ENCODE results near the gene CYP27B1. TPM values are rescaled to one million over a fixed set of nuclear protein-coding genes. Genes with fewer than 3 reads are reported as not detected.

The CYP27B1 gene, protein sequence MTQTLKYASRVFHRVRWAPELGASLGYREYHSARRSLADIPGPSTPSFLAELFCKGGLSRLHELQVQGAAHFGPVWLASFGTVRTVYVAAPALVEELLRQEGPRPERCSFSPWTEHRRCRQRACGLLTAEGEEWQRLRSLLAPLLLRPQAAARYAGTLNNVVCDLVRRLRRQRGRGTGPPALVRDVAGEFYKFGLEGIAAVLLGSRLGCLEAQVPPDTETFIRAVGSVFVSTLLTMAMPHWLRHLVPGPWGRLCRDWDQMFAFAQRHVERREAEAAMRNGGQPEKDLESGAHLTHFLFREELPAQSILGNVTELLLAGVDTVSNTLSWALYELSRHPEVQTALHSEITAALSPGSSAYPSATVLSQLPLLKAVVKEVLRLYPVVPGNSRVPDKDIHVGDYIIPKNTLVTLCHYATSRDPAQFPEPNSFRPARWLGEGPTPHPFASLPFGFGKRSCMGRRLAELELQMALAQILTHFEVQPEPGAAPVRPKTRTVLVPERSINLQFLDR
- total RNA-seq (2014; rRNA removed; shearing (Covaris generic)): 7.0 and 11.0 TPM in 2 replicates

DNA sequence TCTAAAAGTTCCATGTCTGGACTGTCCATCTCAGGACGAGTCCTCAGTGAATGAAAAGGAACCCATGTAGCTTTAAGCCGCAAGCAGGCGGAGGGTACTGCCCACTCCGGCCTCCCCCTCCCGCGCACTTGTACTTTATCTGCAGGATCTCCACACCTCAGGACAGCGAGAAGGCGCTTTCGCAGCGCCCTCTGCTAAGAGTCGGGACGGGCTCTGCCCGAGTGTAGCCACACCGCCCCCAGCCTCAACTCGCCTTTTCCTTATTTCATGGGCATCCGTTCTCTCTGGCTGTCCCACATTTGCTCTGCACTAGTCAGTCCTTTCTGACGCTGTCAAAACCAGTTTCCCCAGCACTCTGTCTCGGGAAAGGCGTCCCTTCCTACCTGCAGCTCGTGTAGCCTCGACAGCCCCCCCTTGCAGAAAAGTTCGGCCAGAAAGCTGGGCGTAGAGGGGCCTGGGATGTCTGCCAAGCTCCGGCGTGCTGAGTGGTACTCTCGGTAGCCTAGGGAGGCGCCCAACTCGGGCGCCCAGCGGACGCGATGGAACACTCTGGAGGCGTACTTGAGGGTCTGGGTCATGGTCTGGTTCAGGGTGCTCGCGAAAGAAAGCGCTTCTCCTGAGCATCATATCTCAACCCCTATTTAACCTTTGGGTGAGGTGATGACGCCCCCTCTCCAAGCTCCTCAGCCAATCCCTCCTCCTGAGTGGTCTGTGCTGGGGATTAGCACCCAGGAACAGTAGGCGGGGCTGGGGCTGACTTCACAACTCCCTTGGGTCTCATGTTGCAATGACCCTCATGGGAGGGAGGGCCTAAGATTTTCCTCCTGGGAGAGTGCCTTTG lies at the start of gene CYP27B1:
Gene CYP27B1, minus strand, starts transcription at position 615 of the 841 bp plus-strand sequence. Its CDS starts 37 bp downstream, at position 578.
- peak; percentile 43 for DNase-seq (ENCODE audit: low spot score)

DNA sequence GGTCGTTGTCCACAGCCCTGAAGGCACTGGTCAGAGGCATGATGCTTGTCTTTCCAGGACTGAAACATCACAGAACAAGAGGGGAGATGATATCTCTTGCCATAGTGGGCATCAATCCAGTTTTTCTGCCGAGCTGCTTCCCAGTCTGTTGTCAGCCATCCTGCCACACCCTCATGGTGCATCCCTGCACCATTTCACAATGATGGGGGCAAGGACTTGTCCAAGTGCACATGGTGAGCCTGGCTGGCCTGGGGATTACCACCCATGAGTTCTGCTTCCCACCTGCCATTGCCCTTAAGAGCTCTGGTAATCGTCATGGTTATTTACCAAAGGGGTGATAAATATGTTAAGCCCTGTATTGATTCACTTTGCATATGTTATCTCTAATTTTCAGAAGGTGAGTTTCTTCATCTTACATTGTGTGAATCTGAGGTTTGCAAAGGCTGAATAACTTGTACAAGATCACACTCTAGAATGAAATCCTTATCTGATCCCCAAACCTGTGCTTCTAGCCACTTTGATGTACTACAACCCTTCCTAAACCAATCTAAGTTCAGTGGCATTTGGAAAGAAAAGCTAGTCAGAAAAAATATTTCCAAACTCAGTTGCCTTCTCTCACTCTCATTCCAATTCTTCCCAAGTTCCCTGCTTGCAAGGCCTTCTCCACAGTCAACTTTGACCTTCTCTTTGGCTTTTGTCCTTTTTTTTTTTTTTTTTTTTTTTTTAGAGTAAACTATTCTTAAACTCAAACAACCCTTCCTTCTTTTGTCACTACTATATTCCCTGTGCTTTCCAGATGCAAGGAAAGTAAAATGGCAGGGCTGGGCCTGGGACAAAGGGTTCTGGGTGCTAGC lies 49.4 kb upstream of the CYP27B1 start:
- no peak for DNase-seq (ENCODE audit: low spot score)

DNA sequence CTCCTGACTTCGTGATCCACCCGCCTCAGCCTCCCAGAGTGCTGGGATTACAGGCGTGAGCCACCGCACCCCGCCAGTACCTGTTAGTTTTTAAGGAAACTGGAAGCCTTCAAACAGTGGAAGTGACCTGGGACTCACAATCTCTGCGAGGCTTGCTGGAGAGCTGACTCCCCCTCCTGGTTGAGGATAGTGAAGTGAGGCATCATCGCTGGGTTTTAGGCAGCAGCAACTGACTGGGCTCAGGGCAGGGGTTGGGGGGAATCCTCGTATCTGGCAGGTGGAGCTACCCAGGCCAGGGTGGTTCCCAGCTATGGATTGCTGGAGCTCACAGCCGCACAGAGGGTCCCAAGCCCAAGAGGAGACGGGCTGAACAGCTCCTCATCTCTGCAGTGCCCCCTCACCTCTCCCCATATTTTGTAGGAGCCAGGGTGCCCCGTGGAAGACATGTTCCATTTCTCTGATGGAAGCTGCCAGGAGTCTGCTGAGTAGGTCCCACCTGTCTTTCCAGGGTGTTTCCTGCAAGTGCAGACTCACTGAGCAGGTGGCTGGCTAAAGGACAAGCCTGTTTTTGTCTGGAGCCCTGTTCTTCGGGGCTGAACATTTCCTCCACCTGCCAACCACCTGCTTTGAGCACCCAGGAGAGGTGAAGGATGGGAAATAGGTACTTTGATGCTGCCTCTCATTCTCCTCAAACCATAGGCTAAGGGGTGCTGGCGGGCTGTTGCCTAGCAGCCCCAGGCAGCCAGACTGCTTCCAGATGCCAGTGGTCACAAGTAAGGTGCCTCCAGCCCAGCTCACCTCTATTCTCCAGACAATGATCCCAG lies 48.5 kb upstream of the CYP27B1 start:
- no peak for DNase-seq (ENCODE audit: low spot score)

DNA sequence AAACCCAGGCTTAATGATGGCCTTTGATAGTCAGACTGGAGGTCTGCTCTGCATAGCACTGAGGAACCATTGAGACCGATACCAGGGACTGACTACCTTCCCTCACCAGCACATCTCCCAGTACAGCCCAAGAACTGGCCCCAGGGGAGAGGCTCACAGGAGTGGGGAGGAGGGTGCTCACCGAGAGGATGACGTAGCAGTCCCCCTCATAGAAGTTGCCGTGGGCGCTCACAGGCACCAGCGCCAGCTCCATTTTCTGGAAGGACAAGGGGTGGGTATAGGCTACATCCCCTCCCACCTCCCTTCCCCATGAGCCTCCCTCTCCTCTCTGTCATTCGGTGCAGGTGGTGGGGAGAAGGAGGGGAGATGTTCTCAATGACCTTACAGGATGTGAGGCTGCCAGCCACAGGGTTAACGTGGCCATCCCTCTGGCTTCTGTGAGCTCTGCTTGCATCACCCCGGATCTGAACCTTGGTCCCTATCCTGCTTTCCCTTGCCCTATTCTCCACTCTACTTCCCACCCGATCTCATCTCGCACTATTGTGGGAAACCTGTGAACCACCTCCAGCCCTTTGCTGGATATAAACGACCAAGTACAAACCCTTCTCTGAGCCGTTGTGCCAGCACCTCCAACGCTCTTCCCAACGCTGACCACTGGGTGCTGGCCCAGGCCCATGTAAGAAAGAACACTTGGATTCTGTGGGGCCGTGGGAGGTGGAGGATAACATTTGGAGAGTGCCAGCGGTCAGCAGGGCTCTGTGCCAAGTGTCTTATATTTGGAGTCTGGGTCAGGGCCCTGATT lies 47.3 kb upstream of the CYP27B1 start:
- DNase-seq (ENCODE audit: low spot score): no peak

DNA sequence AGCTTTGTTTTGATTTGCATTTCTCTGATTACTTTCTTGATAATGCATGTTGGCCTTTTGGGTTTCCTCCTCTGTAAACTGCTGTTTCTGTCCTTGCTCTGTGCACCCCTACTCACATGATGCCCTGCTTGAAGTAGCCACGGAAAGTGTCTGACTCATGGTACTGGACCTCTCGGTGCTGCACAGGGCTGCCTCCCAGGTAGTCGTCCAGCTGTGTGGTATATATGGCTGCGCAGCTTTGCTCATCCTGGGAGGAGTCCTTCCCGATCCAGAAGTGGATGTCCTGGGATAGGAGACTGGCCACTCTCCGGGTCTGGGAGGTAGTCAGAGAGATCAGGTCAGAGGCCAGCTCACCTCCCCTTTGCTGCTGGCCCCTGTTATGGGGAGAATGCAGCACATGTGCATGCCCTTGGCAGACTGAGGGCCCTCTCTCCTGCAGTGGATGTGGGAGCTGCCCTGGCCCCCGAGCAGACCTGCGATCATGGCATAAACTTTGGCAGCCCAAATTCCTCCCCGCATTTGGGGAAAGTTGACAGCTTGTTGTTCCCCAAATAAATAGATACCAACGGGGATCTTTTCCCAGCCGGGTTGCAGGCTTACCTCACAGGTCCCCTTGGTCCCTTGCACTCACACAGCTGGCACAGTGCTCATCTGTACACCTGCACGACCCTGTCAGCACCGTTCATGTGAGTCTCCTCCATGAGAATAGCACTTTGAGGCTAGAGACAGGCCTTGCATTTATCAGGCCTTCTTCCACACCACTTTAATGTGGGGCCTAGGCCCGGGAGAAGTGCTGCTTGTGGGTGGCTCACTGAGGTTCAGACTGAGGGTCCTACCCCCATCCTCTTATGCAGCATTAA lies 46.5 kb upstream of the CYP27B1 start:
- no peak for DNase-seq (ENCODE audit: low spot score)

DNA sequence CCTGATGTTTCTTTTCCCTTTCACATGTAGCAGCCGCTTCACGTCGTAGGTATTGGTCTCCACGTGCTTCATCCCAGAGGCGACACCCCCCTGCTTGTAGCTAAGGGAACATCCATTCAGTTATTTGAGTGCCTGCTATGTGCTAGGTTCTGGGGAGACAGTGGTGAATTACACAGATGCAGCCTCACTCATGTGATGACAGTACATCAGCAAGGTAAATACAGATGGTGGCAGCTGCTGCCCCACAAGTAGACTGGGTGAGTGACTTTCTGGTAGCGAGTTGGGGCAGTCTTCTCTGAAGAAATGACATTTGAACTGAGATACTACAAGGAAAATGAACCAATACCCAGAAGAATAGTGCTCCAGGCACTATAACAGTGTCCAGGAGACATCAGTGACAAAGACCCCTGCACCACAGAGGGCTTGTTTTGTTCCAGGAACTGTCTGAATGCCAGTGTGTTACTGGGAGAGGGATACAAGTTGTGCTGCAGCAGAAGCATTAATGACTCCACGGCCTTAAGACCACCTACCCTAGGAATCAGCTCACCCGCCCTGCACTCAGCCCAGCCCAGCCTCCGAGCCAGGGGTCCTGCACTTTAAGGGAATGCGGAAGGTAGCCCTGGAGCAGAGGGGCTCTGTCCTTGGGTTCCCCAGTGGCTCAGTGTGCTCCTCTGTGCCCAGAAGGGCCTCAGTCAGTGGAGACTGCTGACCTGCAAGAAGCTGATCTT lies 44.3 kb upstream of the CYP27B1 start:
- DNase-seq (ENCODE audit: low spot score): no peak

DNA sequence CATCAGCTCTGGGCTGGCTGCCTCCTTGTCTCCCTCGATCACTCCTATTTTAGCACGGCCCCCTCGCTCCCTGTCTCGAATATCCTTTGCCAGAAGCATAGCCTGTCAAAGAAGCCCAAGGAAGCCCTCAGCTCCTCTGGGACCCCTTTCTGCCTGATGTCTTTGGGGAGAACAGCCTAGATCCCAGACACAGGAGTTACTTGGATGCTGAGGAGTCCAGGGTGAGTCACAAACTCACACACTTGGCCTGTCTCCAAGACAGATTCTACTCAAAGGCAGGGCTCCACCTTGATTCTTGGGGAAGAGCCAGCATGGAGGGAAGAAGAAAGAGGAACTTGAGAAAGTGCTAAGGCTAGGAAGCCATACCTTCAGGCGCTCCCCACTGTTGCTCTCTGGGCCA lies 43.6 kb upstream of the CYP27B1 start:
- DNase-seq (ENCODE audit: low spot score): peak; percentile 88

DNA sequence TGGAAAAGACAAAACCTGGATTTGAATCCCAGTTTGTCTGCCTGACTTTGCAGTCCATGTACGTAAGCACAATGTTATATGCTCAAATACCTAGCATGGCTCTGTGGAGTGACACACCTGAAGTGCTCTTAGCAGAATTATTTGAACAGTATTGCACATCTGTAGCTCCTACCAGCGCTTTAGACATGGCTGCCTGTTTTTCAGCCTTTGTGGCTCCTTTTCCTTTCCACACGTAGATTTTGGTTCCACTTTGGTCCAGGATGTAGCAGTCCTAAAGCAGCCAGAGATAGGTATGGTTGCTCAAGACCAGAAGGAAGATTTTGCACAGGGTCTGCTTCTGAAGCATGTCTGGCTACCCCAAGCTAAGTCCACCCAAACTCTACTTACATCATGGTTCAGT lies 42.5 kb upstream of the CYP27B1 start:
- DNase-seq (ENCODE audit: low spot score): no peak

DNA sequence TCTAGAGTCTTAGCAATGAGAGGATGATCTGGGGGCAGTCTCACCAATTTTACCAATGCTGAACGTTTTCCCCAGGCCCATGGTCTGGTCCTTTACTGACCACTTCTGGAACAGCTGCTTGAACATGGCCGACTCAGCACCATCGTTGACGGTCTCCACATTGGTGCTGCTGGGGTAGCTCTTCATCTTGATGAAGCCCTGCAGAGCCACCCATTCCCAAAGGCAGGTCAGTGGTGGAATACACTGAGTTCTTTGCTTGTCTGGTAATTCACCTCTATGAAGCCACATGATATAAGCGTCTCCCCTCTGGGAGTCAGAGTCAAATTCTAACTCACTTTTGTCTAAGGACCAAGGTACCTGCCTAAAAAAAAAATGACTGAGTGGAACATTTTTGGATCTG lies 41.5 kb upstream of the CYP27B1 start:
- DNase-seq (ENCODE audit: low spot score): no peak

DNA sequence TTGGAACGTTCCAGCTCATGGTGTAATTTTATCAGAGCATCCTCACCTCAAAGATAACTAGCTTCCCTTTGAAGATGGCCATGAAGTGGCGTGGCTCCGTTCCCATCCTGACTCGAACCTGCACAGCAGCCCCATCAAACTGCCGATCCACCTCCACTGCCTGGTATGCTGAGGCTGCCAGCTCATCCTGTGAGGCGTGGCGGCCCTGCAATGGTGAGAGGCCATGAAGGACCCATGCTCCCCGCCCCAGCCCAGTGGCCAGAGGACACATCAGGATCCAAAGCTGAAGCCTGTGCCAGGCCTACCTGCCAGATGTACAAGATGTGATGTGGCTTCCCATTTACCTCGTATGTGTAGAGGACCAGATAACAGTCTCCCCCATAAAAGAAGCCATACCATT lies 40.4 kb upstream of the CYP27B1 start:
- no peak for DNase-seq (ENCODE audit: low spot score)

DNA sequence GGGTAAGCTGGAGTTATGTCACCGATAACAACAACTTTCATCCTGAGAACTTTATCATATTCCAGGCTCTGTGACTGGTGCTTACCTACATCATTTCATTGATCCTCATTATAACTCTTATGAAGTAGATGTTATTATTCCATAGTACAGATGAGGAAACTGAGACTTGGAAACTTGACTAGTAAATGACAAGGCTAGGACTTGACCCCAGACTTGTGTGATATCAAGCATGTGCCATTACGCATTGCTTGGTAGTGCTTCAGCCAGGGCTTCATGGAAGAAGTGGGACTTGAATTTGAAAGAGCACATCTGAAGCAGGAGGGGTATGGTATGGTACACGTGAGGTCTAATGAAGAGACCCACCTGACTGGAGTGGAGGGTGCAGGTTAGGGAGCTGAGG lies 39.8 kb upstream of the CYP27B1 start:
- no peak for DNase-seq (ENCODE audit: low spot score)

DNA sequence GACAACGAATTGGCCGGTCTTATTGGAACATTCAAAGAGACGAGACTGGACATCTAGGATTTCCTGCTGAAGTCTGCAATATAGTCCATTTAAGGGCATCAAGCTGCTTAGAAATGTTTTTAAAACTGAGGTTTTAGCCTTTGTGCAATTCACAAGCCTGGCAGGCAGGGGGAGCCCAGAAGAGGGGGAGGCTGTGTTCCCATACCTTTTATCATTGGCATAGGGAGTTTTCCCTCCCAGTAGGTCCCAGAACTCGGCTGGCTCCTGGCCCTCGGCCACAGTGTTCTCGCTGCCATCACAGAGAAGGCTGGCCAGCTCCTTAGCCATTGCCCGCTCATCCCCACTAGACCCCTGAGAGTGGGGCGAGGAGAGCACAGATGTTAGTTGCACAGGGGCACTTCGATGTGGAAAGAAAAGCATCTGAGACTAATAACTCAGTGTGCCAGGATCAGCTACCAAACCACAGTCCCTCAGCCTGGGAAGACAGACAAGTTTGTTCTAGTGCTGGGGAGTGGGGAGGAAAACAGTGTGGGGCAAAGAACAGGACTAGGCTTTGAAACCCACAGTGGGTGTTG lies 36.5 kb upstream of the CYP27B1 start:
- DNase-seq (ENCODE audit: low spot score): peak; percentile 65

DNA sequence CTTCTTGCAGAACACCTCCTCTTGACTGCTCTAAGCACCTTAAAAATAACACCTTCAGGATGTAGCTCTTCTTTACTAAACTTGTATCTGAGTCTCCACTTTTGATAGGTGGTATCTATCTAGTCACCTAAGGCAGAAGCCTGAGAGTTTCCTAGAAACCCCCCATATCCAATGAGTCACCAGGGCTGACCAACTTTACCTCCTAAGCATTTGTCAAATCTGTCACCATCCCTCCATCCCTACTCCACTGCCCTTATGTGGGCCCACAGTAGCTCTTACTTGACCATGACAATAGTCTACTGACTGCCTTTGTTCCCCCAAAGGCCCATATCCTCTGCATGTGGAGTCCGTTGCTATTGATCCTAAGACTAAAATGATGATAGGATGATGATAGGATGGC lies 35.7 kb upstream of the CYP27B1 start:
- no peak for DNase-seq (ENCODE audit: low spot score)

DNA sequence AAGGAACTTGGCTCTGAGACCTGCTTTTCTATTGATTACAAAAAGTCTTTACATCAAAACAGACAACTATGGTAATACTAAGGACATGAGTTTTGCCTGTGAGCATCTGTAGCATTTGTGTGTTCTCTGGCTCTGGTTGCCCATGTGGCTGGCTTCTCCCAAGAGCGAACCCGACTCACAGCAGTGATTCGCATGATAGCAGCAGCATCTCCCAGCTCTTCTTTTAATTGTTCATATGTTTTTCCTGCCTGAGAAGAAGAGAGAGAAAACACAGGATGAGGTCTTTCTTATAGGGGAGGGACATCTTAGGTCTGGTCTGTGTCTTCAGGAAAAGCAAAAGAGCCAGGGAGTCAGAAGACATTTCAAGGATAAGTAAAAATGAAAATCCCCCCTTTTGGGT lies 34.1 kb upstream of the CYP27B1 start:
- no peak for DNase-seq (ENCODE audit: low spot score)

DNA sequence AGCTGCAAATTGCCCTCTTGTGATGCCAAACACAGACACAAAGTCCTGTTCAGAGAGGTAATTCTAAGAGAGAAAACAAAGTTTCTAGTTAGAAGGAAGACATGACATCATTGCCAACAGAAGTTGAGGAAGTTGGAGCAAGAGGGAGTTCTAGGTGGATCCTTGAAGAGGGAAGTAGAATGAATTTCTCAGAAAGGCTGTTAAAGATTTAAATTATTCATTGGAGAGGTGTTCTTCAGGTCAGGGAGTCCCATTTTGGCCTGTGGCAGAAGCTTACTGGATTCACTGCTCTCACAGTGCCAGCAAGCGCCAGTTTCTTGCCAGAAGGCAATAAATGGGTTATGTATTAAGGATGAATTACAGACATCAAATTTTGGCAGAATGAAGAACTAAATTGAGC lies 31.1 kb upstream of the CYP27B1 start:
- DNase-seq (ENCODE audit: low spot score): no peak

DNA sequence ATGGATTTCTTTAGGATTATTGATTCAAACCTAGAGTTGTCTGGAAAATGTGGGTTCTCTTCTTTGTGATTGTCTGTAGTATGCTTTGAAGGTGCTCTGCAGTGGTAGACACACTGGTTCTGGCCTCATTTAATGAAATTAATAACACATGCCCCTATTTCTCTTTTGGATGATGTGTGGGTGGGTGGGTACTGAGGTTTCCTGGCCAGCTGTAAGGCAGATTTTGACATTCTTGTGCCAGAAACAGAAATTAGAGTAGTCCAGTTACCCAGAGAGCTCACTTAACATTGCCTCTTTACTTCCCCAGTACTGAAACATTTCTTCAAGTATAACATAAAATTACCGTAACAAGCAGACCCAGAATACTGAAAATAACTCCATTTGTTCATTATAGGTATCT lies 30.1 kb upstream of the CYP27B1 start:
- no peak for DNase-seq (ENCODE audit: low spot score)

DNA sequence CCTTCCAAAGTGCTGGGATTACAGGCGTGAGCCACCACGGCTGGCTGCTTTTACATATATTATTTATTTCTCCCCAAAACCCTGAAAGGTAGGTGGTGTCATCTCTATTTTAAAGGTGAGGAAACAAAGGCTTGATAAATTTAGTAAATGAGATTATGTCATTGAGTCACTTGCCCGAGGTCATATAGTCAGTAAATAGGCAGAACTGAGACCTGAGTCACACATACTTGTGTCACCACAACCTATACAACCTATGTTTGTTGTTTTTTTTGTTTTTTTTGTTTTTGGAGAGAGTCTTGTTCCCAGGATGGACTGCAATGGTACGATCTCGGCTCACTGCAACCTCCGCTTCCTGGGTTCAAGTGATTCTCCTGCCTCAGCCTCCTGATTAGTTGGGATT lies 28.5 kb upstream of the CYP27B1 start:
- no peak for DNase-seq (ENCODE audit: low spot score)

DNA sequence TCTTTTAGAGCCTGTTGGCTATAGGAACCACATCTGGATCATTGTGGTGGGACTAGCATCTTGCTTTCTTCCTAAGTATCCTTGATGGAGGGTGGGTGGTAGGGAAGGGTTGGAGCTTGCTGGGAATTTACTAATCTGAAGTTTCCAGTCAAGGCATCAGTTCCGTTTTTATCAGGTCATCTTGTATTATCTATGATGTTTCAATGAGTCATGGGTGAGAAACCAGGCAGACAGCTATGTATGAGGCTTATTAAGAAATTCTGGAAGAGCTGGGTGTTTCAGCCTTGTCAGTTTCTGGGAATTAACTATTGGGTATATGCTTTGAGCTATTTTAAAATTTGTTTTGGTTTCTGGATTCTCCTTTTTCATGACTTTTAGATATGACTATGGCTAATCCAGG lies 27.0 kb upstream of the CYP27B1 start:
- no peak for DNase-seq (ENCODE audit: low spot score)
